SW 1271 (cell line): ENCODE measurements around the gene TMCO1.
"Not testable (repeated sequence)": the region's sequence is repeated elsewhere in the genome, so short reads cannot be mapped to it uniquely, and the experiment has no call there.

Source experiments
- DNase-seq, 2 experiments: peaks; one replicate each; lab custom pipeline; 2025; lab: John Stamatoyannopoulos, UW

Gene TMCO1, protein sequence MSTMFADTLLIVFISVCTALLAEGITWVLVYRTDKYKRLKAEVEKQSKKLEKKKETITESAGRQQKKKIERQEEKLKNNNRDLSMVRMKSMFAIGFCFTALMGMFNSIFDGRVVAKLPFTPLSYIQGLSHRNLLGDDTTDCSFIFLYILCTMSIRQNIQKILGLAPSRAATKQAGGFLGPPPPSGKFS

GRCh38 chr1:165768513-165769394, at the start of gene TMCO1:
Gene TMCO1 (minus strand): TSS chr1:165768868. CDS start chr1:165768751, 117 bp downstream.
- DNase-seq: peak; percentile 87 to 94

- no peak for DNase-seq
Measured at GRCh38 chr1:165816826-165817497, 48.3 kb upstream of the TMCO1 start.

DNA sequence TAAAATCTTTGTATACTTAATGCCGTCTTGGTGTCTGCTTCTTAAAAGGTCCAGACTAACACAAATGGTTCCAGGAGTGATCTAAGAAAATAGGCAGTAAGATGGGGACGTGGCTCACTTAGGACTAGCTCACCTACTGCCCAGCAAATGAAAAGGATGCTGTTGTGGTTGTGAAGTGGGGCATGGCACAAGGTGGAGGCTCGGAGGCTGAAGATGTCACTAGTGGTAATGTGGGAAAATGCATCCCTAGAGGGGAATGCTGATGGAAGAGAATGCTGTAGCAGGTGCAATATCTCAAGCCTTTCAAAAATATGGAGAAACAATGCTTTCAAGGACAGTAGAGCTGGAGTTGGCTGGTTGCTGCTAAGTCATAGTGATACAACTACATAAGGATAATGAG, 47.5 kb upstream of the TMCO1 start:
- DNase-seq: no peak

DNA sequence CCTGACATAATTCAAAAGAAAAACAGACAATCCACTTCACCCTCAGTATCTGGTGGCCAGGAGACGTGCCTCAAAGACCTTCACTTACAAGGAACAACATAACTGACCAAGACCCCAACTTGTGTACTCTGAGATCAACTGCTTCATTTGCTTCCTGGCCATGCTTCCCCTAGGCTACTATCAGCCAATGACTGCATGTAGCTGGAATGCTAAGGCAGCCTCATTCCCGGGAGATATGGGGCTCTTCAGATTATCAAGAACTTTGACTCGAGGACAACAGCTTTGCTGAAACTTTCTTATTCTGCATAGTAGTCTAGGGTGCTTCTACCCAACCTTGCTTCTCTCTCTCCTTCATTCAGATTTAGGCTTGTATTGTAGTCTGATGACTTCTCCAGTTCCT, 47.1 kb upstream of the TMCO1 start:
- no peak for DNase-seq

- DNase-seq: no peak
Measured at GRCh38 chr1:165807613-165808012, 38.9 kb upstream of the TMCO1 start.

- not testable (repeated sequence) for DNase-seq
Measured at GRCh38 chr1:165804513-165804912, 35.8 kb upstream of the TMCO1 start.

- DNase-seq: no peak
Measured at GRCh38 chr1:165799387-165799786, 30.7 kb upstream of the TMCO1 start.

GRCh38 chr1:165795894-165796293, 27.2 kb upstream of the TMCO1 start:
- no peak for DNase-seq

DNA sequence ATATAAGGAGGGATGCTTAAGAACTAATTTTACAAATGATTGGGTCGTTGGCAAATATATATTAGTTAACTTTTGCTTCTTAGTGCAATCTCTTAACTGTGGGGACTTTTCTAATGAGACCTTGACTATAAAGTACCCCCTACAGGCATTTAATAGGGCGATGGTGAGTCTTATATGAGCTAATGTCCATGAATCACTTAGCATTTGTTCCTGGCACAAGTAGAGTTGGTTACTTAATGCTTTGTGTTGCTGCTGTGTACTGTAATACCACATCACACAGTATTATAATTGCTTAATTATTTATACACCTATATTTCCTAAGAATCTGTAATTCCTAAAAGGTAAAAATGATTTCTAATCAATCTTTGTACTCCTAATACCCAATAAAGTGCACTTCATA, 25.3 kb upstream of the TMCO1 start:
- DNase-seq: no peak

GRCh38 chr1:165787741-165788140, 19.1 kb upstream of the TMCO1 start:
- no peak for DNase-seq

DNA sequence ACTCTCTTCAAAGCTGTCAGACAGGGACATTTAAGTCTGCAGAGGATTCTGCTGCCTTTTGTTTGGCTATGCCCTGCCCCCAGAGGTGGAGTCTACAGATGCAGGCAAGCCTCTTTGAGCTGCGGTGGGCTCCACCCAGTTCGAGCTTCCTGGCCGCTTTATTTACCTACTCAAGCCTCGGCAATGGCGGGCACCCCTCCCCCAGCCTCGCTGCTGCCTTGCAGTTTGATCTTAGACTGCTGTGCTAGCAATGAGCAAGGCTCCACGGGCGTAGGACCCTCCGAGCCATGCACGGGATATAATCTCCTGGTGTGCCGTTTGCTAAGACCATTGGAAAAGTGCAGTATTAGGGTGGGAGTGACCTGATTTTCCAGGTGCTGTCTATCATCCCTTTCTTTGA, 14.9 kb upstream of the TMCO1 start:
- not testable (repeated sequence) for DNase-seq

DNA sequence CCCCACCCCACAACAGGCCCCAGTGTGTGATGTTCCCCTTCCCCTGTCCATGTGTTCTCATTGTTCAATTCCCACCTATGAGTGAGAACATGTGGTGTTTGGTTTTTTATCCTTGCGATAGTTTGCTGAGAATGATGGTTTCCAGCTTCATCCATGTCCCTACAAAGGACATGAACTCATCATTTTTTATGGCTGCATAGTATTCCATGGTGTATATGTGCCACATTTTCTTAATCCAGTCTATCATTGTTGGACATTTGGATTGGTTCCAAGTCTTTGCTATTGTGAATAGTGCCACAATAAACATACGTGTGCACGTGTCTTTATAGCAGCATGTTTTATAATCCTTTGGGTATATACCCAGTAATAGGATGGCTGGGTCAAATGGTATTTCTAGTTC, 9.5 kb upstream of the TMCO1 start:
- not testable (repeated sequence) for DNase-seq

- peak; percentile 44 to 76 for DNase-seq
Measured at GRCh38 chr1:165773324-165773965, 4.8 kb upstream of the TMCO1 start.

DNA sequence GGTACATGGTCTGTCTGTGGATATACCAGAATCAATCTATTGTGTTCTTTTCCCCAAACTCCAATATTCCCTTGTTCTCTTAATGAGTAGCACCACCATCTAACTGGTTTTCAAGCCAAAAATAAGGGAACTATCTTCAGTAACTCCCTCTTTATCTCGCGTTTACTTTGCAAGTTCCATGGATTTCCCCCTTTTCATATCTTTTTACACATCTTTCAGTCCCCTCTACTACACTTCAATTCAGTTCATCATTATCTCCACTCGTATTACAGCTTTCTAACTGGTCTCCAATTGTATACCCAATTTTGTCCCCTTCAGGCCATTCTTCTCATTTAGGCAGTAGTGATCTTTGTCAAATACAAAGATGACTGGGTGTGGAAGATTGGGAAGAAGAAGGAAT, 4.1 kb upstream of the TMCO1 start:
- peak in 1 of 2 experiments; percentile 1 for DNase-seq

GRCh38 chr1:165764277-165764676, 4.4 kb downstream of the TMCO1 start:
- no peak for DNase-seq

GRCh38 chr1:165763442-165763841, 5.2 kb downstream of the TMCO1 start:
- DNase-seq: no peak

DNA sequence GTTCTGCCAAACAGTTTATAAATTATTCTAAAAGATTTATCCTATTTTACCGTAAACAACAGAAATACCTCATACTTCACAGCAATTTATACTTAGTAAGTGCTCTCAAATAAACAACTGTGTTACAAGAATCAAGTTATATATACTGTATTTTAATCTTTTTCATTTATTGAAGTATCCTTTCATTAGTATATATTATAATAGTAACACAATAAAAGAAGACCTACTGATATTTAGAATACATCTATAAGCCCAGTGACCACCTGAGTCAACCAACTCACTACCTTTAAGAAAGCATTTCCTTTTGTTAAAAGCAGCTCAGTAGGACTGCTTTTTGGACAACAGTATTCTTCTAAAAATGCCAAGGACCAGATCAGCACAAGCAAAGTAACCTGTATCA, 5.9 kb downstream of the TMCO1 start:
- no peak for DNase-seq

- DNase-seq: no peak
Measured at GRCh38 chr1:165759095-165759494, 9.6 kb downstream of the TMCO1 start.

DNA sequence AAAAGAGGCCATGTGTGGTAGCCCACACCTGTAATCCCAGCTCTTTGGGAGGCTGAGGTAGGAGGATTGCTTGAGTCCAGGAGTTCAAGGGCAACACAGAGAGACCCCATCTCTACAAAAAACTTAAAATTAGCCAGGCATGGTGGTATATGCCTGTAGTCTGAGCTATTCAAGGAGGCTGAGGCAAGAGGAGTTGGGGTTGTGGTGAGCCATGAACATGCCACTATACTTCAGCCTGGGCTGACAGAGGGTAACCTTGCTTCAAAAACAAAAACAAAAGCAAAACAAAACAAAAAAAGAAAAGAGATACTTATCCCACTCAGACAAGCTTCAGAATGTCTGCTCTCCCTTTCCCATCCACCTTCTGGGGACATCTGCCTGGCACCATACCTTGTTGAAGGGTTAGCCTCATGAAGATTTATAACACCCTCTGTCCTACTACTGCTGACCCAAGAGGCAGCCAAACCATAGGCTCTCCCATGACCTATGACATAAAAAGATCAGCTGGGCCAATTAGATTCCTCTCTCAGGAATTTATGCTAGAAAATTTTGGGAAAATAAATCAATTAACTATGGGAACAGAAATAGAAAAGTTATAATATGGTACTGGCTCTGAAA, 13.2 kb downstream of the TMCO1 start:
- no peak for DNase-seq

DNA sequence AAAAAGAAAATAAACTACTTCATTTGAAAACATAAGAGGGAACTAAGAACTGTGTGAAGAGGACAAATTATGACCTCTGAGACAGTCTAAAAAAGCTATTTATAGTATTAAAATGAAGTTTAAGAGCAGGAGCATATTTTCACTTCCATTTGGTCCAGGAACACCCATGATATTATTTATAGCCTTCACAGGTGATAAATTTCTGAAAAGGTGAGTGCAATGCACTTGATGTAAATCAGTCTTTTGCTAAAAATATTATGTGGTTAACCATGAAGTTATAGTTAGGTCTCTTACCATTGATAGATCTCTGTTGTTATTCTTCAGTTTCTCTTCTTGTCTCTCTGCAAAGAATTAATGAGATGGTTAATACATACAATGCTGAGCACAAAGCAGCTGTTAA, 14.7 kb downstream of the TMCO1 start:
- no peak for DNase-seq

DNA sequence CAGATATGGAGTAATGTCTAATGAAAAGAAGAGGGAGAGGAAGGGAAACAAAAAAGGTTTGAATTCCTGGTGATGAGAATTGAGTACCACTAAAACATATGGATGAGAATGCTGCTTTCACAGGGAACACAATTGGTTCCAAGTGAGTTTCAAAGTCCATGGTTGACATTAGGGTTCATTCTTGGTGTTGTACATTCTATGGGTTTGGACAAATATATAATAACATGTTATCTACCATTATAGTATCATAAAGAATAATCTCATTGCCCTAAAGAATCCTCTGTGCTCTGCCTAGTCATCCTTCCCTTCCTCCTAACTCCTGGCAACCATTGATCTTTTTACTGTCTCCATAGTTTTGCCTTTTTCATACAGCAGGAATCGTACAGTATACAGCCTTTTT, 20.1 kb downstream of the TMCO1 start:
- DNase-seq: no peak
